ENCODE results near the gene SSBP3.
"Not testable (repeated sequence)": the region's sequence is repeated elsewhere in the genome, so short reads cannot be mapped to it uniquely, and the experiment has no call there.

SSBP3 gene

GRCh38 chr1:54228638-54229079 is 177.5 kb downstream of the SSBP3 start:
- DNase-seq = no peak
- intact Hi-C loops (cut with DNase I) = no loop called here

DNA sequence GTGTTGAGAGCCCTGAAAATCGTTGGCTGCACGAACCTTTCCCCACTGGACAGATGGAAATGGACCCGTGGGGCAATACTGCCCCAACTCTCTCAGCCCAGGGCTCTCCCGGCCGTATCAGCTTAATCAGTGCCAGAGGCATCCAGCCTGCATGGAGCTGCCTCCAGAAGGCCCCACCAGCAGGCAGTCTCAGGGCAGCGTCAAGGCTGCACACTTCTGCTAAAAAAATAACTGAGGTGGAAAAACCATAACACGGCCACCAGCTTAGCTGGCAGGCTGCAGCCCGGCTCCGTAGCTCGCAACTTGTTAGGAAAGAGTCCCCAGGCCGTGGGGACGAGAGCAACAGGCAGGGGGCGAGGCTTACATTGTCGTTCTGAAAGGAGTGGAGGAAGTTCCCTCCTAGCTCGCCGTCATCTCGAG is 178.3 kb downstream of the SSBP3 start:
- intact Hi-C loops (cut with DNase I) = no loop called here
- DNase-seq = no peak

DNA sequence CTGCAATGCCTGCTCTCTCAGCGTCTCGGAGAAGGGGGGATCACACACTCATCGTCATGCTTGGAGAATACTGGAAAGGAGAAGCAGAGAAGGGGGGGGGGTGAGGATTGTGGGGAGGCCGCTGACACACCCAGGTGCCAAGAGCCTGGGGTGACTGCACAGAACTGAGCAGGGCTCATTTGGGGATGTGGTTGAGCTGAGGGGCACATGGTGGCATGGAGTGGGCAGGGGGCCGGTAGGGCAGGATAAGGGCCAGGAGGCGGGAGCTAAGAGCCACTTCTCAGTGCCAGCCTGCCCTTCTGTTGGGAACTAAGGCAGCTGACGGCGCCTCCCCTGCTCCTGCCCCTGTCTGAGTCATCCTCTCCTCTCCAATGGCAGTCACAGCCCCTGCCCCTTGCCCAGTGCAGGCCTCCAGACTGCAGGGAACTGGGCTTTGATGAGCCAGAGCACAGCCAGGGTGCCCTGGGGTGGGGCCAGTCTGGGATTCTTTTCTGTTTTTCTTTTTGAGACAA is 179.0 kb downstream of the SSBP3 start:
- DNase-seq = peak in 20 of 42 donors; percentile 18 to 82 (median 54)
- intact Hi-C loops (cut with DNase I) = no loop called here

DNA sequence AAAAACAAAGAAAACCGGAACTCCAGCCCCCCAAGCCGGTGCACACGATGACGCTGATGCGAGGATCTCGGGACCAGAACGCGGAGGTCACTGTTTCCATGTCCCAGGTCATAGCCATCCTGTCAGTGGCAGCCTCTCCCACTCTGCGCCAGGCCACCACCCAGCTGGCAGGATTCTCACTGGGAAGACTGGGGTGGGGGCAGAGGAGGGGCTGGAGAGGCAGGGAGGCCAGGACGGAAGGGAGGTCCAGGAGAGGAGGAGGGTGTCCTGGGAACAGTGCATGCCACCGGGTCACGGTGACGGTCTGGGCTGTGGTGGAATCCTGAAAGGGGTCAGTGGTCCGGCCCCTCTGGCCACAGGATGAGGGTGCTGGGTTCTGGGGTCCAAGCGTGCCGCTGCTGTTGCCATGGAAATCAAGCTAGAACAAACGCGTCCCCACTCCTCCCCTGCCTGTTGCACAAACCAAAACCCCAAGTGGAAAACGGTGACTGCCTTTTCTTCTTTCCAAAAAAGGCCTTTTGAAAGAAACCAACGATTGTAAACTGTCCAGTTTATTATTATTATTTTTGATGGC is 180.1 kb downstream of the SSBP3 start:
- intact Hi-C loops (cut with DNase I) = no loop called here

DNA sequence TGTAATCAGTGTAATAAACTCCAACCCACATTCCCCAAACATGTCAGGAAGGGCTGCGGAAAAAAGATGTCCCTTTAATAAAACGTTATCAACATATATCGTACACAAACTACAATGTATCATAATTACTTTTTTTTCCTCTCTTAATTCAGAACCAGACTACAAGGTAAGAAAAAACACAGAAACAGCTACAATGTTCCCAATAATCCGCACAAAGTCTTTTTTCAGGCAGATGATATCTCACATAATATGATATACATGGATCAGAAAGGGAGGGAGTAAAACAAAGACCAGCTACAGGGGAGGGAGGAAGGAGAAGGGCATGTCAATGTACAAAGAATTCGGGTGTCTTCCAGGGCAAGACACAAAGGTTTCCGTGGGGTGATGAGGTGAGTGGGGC is 180.8 kb downstream of the SSBP3 start:
- no peak for DNase-seq
- intact Hi-C loops (cut with DNase I) = no loop called here

More for the DNA sequence above, 180.1 kb downstream of the SSBP3 start:
- no peak for DNase-seq

DNA sequence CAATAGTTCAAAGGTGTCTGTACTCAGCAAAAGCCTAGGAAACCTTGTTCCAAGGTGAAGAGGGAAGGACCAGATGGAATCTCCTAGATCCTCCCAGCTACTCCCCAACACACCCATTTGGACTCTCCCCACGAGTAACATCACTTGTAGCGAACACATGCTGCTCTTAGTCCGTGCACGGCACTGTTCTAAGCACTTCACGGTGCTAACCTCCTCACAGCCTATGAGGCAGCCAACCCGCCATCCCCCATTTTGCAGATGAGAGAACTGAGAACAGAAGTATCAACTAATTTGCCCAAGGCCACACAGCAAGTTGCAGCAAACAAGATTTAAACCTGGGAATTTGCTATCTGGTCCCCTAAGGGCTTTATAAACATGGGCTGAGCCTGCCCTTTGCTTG is 182.0 kb downstream of the SSBP3 start:
- intact Hi-C loops (cut with DNase I) = no loop called here
- DNase-seq = no peak

DNA sequence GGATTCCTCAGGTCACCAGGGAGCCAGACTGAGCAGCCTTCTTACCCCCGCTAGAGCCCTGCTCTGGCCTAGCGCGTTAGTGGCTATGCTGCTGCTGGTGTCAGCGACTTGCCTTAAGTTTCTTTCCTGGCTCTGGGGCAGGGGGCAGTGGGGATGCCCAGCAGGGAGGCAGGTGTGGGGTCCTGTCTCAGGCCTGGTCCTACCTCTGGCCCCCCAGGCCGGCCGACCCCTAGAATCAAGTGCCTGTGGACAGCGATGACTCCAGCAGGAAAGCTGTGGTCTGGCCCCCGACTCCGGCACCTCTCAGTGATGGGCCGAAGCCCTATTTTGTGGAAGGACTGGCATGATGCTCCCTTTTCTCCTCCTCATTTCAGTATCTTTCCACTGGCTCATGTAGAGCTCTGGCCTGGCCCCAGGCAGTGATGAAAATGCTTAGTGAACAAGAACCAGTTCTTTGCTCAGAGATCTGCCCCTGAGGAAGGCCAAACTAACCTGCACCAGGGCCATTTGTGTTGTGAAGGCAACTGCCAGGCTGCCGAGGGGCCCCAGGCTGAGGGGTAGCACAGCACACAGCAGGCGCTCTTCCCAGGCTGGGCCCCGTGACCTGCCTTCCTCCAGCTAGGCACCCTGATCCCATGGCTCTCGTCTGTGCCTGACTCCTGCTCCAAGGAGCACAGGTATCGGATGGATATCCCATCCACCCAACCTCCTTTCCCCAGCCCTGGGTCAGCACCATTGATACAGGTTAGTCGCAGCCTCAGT is 182.6 kb downstream of the SSBP3 start:
- DNase-seq = no peak

DNA sequence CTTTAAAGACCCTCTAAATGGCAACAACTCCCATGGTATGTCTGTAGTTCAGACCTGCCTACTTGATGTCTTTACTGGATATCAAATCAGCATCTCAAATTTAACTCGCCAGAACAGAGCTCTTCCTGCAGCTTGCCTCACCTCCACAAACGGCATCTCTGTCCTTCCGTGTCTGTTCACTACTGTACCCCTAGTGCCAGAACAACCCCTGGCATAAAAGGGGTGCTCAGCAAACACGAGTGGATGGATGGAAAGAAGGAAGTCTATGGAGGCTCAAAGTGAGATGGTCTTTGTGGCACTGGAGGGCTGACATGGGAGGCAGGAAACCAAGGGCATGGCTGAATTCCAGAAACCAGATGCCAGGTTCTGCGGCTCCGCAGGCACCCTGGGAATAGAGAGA is 183.5 kb downstream of the SSBP3 start:
- intact Hi-C loops (cut with DNase I) = no loop called here
- DNase-seq = no peak

More for the DNA sequence above, 182.6 kb downstream of the SSBP3 start:
- intact Hi-C loops (cut with DNase I) = no loop called here

- no peak for DNase-seq
- intact Hi-C loops (cut with DNase I) = no loop called here
These were observed 184.2 kb downstream of the SSBP3 start for GRCh38 chr1:54221867-54222484.

- intact Hi-C loops (cut with DNase I) = no loop called here
- no peak for DNase-seq
These were observed 184.9 kb downstream of the SSBP3 start for GRCh38 chr1:54221113-54221834.

- DNase-seq = peak in 31 of 42 donors; percentile 15 to 77 (median 54)
- intact Hi-C loops (cut with DNase I) = no loop called here
These were observed 186.0 kb downstream of the SSBP3 start for GRCh38 chr1:54220004-54220811.

- intact Hi-C loops (cut with DNase I) = no loop called here
- no peak for DNase-seq
These were observed 186.5 kb downstream of the SSBP3 start for GRCh38 chr1:54219688-54220003.

DNA sequence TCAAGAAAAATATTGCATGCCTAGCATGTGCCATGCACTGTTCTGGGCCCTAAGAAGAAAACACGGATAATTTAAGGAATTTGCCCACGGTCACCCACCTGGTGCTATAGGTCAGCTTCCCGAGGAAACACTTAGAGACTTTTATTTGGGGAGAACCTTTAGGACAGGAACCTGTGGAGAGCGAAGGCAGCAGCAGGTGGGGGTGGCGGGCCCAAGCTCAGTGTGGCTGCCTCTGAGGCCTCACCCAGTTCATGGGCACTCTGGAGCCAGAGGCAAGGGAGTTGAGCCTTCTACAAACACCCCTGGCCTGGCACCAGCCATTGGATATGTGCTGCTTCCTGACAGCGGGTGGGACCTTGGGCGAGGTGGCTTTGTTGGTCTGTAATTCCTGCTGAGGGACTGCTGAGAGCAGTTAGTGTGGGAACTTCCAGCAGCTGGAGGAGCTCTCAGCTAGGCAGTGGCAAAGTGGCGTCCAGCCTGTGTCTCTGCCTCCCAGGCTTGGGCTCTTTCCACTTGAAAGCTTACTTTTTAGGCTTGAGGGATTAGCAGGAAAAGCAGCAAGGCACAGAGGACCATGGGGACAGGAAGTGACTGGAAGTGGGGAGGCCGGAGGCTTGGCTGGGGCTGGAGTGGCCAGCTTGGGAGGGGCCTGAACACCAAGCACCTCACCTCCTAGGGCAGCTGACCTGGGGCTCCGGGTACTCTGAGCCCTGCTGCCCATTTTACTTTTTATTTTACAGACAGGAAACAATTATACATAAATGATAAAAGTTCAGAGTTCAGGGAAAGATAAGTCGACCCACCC is 187.1 kb downstream of the SSBP3 start:
- DNase-seq = no peak
- intact Hi-C loops (cut with DNase I) = no loop called here

DNA sequence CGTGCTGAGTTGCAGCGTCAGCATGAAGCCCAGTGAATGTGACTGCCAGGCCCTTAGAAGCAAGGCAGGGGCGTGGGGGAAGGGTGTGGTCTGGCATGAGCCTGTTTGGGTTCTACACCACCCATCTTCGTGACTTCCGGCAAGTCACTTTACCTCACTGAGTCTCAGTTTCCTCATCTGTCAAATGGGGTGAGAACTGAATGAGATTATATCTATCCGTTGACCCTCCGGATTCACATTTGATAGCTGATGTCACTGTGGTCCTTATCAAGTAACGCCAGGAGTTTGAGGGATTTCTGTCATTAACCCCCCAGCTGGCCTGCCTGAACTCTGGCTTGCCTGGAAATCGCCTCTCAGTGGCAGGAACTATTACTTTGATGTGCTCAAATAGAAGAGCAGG is 190.7 kb downstream of the SSBP3 start:
- intact Hi-C loops (cut with DNase I) = no loop called here
- DNase-seq = no peak

DNA sequence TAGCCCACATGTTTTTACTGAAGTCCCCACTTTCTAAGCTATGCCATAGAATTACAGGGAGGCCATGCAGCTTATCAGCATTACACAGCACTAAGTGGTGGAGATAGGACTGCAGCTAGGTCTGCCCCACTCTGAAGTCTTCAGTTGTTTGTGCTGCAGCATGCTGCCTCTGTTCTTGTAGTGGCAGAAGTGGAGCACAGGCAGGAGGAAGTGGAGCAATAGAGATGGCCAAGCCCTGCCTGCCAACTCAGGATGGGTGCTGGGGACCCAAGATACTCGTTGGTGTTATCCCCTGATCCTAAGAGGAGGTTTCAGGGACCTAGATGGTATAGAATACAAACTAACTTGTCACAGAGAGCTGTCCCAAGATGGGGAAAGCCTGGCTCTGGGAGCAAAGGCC is 193.3 kb downstream of the SSBP3 start:
- intact Hi-C loops (cut with DNase I) = no loop called here

GRCh38 chr1:54207896-54208295 is 198.3 kb downstream of the SSBP3 start:
- intact Hi-C loops (cut with DNase I) = loop anchor here (10.0 kb wide), 1 partner anchor 197 kb away; the partner anchor contains the start of gene SSBP3
- DNase-seq = not testable (repeated sequence)

More for the DNA sequence above, 193.3 kb downstream of the SSBP3 start:
- DNase-seq = no peak

GRCh38 chr1:54207287-54207686 is 198.9 kb downstream of the SSBP3 start:
- no peak for DNase-seq
- intact Hi-C loops (cut with DNase I) = loop anchor here (10.0 kb wide), 1 partner anchor 198 kb away; the partner anchor contains the start of gene SSBP3

DNA sequence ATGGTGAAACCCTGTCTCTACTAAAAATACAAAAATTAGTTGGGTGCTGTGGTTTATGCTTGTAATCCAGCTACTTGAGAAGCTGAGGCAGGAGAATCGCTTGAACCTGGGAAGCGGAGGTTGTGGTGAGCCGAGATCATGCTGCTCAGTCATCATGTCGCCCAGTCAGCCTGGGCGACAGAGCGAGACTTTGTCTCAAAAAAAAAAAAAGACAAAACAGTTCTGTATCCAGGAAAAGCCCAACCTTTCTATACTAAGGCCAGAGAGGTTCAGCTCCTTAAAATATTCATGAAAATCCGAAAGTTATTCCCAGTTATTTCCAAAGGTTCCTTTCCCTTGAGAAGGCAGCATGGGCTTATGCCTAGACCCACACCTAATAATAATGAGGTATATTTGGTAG is 202.0 kb downstream of the SSBP3 start:
- no peak for DNase-seq
- intact Hi-C loops (cut with DNase I) = loop anchor here (10.0 kb wide), 1 partner anchor 201 kb away; the partner anchor contains the start of gene SSBP3
